ENCODE measurements around the gene CDX1. TPM values are rescaled to one million over a fixed set of nuclear protein-coding genes. Genes with fewer than 3 reads are reported as not detected.

CDX1 gene
- not detected for total RNA-seq

DNA sequence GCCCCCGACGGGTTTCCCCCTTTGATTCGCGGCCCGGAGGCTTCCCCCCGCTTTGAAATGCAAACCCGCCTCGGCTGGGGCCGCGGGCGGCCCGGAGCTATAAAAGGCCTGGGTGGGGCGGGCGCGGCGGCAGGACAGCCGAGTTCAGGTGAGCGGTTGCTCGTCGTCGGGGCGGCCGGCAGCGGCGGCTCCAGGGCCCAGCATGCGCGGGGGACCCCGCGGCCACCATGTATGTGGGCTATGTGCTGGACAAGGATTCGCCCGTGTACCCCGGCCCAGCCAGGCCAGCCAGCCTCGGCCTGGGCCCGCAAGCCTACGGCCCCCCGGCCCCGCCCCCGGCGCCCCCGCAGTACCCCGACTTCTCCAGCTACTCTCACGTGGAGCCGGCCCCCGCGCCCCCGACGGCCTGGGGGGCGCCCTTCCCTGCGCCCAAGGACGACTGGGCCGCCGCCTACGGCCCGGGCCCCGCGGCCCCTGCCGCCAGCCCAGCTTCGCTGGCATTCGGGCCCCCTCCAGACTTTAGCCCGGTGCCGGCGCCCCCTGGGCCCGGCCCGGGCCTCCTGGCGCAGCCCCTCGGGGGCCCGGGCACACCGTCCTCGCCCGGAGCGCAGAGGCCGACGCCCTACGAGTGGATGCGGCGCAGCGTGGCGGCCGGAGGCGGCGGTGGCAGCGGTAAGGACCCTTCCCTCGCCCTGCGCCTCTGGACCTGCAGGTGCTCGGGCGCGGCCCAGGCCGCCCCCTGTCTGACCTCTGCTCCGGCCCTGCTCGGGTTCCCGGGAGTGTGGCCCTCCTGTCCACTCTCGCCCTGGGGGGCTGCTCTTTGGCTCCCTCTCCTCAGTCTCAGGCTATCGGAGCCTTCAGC, at the start of gene CDX1:
Gene CDX1, plus strand, starts transcription at position 129 of the 862 bp plus-strand sequence. Its CDS starts 99 bp downstream, at position 228.
- TF ChIP-seq, protein P1, sequence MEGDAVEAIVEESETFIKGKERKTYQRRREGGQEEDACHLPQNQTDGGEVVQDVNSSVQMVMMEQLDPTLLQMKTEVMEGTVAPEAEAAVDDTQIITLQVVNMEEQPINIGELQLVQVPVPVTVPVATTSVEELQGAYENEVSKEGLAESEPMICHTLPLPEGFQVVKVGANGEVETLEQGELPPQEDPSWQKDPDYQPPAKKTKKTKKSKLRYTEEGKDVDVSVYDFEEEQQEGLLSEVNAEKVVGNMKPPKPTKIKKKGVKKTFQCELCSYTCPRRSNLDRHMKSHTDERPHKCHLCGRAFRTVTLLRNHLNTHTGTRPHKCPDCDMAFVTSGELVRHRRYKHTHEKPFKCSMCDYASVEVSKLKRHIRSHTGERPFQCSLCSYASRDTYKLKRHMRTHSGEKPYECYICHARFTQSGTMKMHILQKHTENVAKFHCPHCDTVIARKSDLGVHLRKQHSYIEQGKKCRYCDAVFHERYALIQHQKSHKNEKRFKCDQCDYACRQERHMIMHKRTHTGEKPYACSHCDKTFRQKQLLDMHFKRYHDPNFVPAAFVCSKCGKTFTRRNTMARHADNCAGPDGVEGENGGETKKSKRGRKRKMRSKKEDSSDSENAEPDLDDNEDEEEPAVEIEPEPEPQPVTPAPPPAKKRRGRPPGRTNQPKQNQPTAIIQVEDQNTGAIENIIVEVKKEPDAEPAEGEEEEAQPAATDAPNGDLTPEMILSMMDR (IDR thresholded peaks at IDR 0.05; ENCODE audit: low read depth): no peak

DNA sequence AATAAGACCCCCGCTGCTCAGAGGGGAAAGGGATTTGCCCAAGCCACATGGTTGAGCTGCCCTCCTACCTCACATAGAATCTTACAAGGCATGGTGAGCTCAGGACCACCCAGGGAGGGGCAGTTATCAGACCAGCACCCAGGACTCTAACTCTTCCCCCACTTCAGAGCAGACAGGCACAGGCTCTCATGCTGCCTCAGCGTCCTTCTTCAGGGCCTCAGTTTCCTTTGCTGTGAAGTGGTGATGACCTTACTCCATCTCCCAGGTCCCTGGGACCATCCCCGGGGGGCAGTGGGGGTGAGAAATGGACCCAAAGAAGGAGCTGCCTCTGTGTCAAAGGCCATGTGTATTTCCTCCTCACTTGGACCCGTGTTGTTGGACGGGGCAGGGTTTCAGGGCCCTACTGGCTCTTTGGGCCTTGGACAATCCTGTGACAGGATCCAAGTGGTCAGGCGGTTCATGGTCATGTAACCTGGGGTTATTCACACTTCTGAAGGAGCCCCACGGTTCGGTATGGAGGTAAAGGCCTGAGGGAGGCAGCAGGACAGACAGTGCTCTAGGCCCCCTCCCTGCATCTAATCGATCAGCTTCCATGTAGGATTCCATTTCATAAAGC, 48.5 kb upstream of the CDX1 start:
- TF ChIP-seq, protein P1 (IDR thresholded peaks at IDR 0.05; ENCODE audit: low read depth): no peak

DNA sequence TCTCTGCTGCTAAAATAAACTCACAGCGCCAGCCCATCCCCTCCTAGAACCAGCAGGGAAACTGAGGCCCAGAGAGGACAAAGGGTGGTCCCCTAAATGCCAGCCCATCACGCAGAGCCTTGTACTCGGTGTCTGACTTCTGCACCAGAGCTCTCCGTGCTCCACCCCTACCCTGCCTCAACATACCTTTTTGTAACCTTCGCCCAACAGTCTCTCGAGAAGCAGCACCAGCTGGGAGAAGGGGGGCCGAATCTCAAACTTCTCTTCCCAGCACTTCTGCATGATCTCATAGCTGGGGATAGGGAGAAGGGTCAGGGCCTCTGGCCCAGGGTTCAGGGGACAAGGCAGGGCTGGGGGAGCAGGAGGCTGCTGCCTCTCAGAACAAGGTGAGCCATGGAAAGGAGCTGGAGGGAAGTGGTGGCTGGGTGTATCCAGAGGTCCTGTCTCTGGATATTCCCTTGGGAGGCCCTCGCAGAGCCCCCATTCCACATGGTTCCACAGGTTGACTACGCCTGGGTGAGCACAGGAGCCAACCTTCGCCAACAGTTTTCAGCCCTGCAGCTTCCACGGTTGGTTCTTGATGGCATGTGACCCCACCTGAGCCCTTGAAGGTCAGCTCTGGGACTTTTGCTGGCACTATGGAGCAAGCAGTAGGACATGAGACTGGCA, 47.9 kb upstream of the CDX1 start:
- TF ChIP-seq, protein P1 (IDR thresholded peaks at IDR 0.05; ENCODE audit: low read depth): no peak

DNA sequence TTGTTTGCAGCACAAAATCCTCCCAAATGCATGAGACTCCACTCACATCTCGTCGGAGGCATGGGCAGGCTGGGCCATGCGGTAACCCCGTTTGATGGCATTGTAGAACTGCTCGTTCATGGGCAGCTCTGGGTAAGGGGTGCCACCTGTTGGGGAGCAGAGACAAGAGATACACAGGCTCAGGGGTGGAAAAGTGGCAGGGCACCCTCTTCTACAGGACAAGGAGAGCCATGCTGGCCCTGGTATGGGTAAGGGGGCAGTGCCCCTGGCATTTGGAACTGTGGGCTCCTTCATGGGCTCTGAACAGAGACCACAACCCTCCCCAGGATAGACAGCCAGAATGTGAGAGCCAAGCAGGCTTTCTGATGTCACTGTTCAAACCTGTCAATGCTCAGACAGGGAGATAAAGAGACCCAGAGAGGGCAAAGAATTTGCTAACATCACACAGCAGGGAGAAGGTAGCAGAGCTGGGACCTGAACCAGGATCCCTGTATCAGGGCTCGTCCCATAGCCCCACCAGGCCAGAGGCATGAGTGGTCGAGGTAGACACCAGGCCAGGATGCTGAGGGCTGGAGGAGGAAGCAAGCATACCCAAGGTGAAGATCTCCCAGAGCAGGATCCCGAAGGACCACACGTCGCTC, 47.0 kb upstream of the CDX1 start:
- TF ChIP-seq, protein P1 (IDR thresholded peaks at IDR 0.05; ENCODE audit: low read depth): no peak

DNA sequence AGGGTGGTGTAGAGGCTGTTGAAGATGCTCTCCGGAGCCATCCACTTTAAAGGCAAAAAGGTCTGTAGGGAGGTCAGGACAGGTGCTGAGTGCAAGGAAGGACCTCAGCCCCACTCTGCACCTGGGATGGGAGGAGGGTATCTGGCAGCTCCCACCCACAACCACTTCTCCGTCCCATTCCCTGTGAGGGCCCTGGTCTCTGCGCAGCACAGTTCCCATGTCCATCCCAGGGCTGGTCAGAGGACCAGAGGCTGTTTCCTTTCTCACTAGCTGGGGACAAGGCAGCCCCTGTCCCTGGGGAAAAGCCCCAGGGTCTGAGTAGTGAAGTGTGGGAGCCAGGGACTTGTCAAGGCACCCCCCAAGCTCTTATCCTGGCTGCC, 46.5 kb upstream of the CDX1 start:
- TF ChIP-seq, protein P1 (IDR thresholded peaks at IDR 0.05; ENCODE audit: low read depth): no peak

DNA sequence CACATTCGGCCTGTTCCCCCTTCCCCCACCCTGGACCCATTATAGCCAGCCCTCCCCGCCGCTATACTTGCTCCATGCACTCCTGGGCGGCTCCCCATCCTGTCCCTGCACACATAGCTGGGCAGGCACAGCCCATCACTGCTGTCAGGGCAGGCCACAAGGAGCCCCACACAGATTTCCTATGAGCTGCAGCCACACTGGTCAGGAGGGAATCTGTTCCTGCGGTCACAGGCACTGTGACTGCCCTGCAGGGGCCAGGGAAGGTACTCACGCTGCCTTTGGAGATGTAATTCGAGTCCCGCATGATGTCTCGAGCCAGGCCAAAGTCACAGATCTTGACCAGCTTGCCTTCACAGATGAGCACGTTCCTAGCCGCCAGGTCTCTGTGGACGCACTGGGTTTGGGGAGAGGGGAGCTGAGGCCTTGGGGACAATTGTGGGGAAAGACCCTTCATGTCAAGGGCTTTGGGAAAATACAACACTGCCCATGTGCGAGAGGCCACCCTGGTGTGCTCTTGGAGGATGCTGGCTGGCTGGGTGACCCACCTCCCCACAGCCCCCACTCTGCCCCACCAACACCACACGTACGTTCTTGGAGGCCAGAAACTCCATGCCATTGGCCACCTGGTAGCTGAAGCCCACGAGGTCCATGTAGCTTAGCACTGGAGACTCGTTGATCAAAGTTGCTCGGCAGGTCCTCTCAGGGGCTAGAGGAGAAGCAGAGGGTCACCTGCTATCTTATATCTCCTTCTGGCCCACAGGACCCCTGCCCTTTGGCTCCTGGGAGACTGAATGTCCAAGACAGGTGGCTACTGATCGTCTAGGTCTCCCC, 45.7 kb upstream of the CDX1 start:
- TF ChIP-seq, protein P1 (IDR thresholded peaks at IDR 0.05; ENCODE audit: low read depth): no peak
